Psoas muscle (tissue), 8 donors: ENCODE measurements around the gene ZDHHC15. TPM values are rescaled to one million over a fixed set of nuclear protein-coding genes. Genes with fewer than 3 reads are reported as not detected.
"Not testable (repeated sequence)": the region's sequence is repeated elsewhere in the genome, so short reads cannot be mapped to it uniquely, and the experiment has no call there.

Source experiments
- ATAC-seq, 4 donors: fragments of 200-7000 bp; cut with Tn5 transposase; one replicate each; pipeline ENCODE4 v1.9.1; 2020; ENCODE audit warnings: moderate library complexity in 3 of 4, mild to moderate bottlenecking in 2 of 4
- DNase-seq, 2 donors: peaks; one replicate each; pipeline ENCODE4 v3.0.0-alpha.2; 2020
- H3K27ac ChIP-seq: fragments of 200-600 bp; one replicate; pipeline ENCODE4 v1.8.0; 2022
- H3K27me3 ChIP-seq, 3 donors: fragments of 200-600 bp in 1 of 3; one replicate each; pipeline versions ENCODE4 v1.6.1 to v1.8.0; 2013 to 2022; ENCODE audit warnings: low read length in 2 of 3, mild to moderate bottlenecking in 2 of 3, moderate library complexity in 1 of 3; ENCODE audit not compliant: insufficient read depth in 3 of 3
- H3K36me3 ChIP-seq, 2 donors: fragments of 200-600 bp in 1 of 2; one replicate each; pipeline versions ENCODE4 v1.6.1 to v1.8.0; 2013 to 2022; ENCODE audit warnings: low read depth in 1 of 2, mild to moderate bottlenecking in 1 of 2, moderate library complexity in 1 of 2; ENCODE audit not compliant: insufficient read depth in 1 of 2
- H3K4me1 ChIP-seq: fragments of 200-600 bp; one replicate; pipeline ENCODE4 v1.8.0; 2022
- H3K4me3 ChIP-seq: fragments of 200-600 bp; one replicate; pipeline ENCODE4 v1.8.0; 2022; ENCODE audit warnings: mild to moderate bottlenecking
- H3K9me3 ChIP-seq: fragments of 200-600 bp; one replicate; pipeline ENCODE4 v1.8.0; 2022
- CTCF ChIP-seq: fragments of 200-600 bp; IDR thresholded peaks from one replicate; pipeline ENCODE4 v1.8.0; 2022; ENCODE audit warnings: antibody characterized with exemption
- WGBS, 3 donors: extraction: QIAGEN DNeasy Blood & Tissue Kit; methylation state at CpG; one replicate each; pipeline versions ENCODE4 v1.1.6 to v1.1.7; 2013; 5-methylcytosine and 5-hydroxymethylcytosine counted together
- intact Hi-C, 2 donors: fragments of 100-400 bp; cut with DNase I; formaldehyde crosslinking; loops; one replicate each; pipeline versions ENCODE4 v1.11.0 to v1.14.2; 2022
- polyA plus RNA-seq, 3 donors: library from polyadenylated mRNA; stranded (reverse); fragments of 200-250 nt; gene quantifications; one replicate each; pipeline ENCODE4 v1.2.3, GENCODE V29; 2013
- total RNA-seq, 4 donors: library from RNA; stranded (reverse); fragmentation: NEBNext Ultra II Directional in 2 of 4; extraction: Animal tissue kit (Norgen Biotek cat#: 25700) in 2 of 4; gene quantifications; one replicate each; pipeline versions ENCODE4 v1.2.1 to v1.2.4, GENCODE V29; 2021 to 2023
- donor health status: healthy with polysubstance abuse.
- donor health status: DM: no; HTN: no; CAD: no; lungs with moderate emphysema.
- donor health status: Bipolar disorder and iron deficiency.
- donor health status: healthy.
- donor health status: DM: yes; HTN: yes; CAD: no.
- donor health status: DM: no; HTN: no; CAD: no.
- donor health status: DM: no; HTN: no; CAD: no.
- donor health status: DM: yes; HTN: yes; CAD: no.

The ZDHHC15 gene
- total and polyA plus RNA-seq, 7 donors, result 0.06 to 0.46 (median 0.19) TPM

DNA sequence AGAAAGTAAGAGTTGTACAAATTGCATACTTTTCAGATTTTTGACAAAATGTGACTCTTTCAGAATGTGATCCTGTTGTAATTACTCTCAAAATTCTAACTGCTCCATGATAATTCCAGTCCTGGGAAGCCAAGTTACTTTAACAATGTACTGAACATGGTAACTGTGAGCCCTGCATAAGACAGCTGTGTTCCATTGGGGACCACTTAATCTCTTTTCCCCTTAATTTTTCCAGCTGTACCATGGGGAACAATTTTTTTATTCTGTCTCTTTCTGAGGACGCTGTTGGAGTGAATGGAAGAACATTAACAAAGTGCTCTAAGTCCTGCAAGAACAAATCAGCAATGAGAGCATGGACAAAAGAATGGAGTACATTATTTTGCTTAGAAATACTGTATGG lies 153.1 kb downstream of the ZDHHC15 start:
- Histone ChIP-seq H3K4me3 (no peak overlapping the region), H3K27me3 (no peaks in the 10 kb centered on the region), H3K27ac (no peak overlapping the region), H3K36me3 (no peaks in the 10 kb centered on the region), H3K9me3 (no peaks in the 10 kb centered on the region), H3K4me1 (no peaks in the 10 kb centered on the region)
- ATAC-seq (no peak), DNase-seq (no peak)
- no peak for TF ChIP-seq CTCF
- 53 to 79% (median 53%) methylated on average over 1 of the region's 1 CpG for WGBS, 3 donors
- intact Hi-C loops, result no loop called here

DNA sequence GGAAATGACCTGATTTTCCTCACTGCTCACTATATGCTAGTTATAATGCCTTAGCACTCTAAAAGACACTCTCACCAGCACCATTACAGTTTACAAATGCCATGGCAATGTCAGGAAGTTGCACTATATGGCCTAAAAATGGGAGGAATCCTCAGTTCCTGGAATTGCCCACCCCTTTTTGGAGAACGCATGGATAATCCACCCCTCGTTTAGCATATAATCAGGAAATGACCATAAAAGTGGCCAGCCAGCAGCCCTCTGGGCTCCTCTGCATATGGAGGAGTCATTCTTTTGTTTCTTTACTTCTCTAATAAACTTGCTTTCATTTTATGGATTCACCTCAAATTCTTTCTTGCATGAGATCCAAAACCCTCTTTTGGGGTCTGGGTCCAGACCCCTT lies 156.0 kb downstream of the ZDHHC15 start:
- DNase-seq (no peak), ATAC-seq (no peak)
- intact Hi-C loops, result no loop called here
- TF ChIP-seq CTCF, result no peak
- Histone ChIP-seq H3K9me3 (no peaks in the 10 kb centered on the region), H3K36me3 (no peaks in the 10 kb centered on the region), H3K27ac (no peak overlapping the region), H3K4me1 (no peaks in the 10 kb centered on the region), H3K27me3 (no peaks in the 10 kb centered on the region), H3K4me3 (no peak overlapping the region)
- 68 to 71% (median 70%) methylated on average over 2 of the region's 2 CpGs for WGBS, 3 donors

DNA sequence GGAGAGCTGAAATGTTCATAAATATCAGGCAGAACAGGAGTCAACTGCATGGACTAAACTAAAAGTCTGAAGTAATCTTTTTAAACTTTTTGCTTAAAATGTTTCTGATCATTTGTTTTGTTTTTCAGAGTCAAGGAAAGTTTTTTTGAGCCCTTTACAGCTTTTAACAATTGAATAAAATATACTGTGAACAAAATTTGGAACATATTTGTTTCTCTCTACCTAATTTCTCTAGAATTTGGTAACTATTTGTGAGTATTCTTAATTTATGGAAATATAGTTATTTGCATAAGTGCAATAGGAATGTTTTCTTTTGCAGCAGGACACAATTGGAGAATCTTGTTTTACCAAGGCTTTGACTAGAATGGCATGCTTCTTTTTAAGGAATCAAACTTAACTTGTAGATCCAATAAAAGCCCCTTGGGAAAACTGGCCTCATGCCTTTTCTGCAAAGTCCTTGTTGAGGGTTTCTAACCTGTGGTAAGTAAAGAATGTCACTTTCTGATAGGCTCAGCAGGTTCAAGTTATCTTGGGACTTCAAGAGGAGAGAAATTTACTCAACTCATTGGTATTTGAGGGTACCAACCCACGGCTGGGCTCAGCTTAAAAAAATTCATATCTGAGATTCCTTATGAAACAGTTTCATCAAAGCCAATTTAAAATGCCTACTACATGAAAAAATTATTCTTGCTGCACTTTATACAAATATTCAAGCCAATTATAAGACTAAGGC lies 157.4 kb downstream of the ZDHHC15 start:
- H3K4me3 ChIP-seq, result no peak overlapping the region
- no peaks in the 10 kb centered on the region for H3K4me1 ChIP-seq
- H3K27ac ChIP-seq, result no peak overlapping the region
- WGBS, 3 donors, result 68 to 87% (median 81%) methylated on average over 1 of the region's 1 CpG
- DNase-seq, result no peak
- H3K9me3 ChIP-seq, result no peaks in the 10 kb centered on the region
- H3K36me3 ChIP-seq, result no peaks in the 10 kb centered on the region
- intact Hi-C loops, result no loop called here
- no peak for TF ChIP-seq CTCF
- no peak for ATAC-seq
- no peaks in the 10 kb centered on the region for H3K27me3 ChIP-seq

DNA sequence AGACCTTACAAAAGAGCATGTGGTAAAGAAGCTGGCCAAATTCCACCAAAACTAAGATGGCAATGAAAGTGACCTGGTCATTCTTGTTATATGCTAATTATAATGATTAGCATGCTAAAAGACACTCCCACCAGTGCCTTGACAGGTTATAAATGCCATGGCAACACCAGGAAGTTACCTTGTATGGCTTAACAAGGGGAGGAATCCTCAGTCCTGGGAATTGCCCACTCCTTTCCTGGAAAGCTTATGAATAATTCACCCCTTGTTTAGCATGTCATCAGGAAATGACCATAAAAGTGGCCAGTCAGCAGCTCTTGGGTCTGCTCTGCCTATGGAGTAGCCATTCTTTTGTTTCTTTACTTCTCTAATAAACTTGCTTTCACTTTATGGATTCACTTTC lies 161.0 kb downstream of the ZDHHC15 start:
- ATAC-seq, result no peak
- Histone ChIP-seq H3K4me1 (no peaks in the 10 kb centered on the region), H3K27ac (no peak overlapping the region), H3K27me3 (peaks cover 0 to 9% (median 0%) of the 10 kb centered on the region in 3 donors), H3K4me3 (no peak overlapping the region), H3K9me3 (no peaks in the 10 kb centered on the region), H3K36me3 (no peaks in the 10 kb centered on the region)
- no peak for TF ChIP-seq CTCF
- DNase-seq, result no peak
- intact Hi-C loops, result no loop called here

DNA sequence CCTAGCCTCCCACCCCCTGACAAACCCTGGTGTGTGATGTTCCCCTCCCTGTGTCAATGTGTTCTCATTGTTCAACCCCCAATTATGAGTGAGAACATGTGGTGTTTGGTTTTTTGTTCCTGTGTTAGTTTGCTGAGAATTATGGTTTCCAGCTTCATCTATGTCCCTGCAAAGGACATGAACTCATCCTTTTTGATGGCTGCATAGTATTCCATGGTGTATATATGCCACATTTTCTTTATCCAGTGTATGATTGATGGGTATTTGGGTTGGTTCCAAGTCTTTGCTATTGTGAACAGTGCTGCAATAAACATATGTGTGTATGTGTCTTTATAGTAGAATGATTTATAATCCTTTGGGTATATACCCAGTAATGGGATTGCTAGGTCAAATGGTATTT lies 174.2 kb downstream of the ZDHHC15 start:
- H3K27me3 ChIP-seq, DNase-seq, H3K4me3 ChIP-seq, H3K4me1 ChIP-seq, H3K27ac ChIP-seq, H3K36me3 ChIP-seq, H3K9me3 ChIP-seq, intact Hi-C loops, ATAC-seq: not testable (repeated sequence)
